Astrocyte (in vitro differentiated cells and primary cell): Measurements from ENCODE around the gene TMTC1.

Experiments used
- EZH2 ChIP-seq: IDR thresholded peaks from 2 replicates; pipeline ENCODE4 v1.6.1; 2012; ENCODE audit warnings: mild to moderate bottlenecking, low read length, inconsistent platforms; ENCODE audit not compliant: insufficient read depth
- TF ChIP-seq, protein P1 (sequence below): IDR thresholded peaks from 2 replicates; pipeline ENCODE4 v1.5.1; 2011; ENCODE audit warnings: low read depth, mild to moderate bottlenecking, inconsistent platforms, low read length, moderate library complexity; ENCODE audit not compliant: insufficient read depth

DNA sequence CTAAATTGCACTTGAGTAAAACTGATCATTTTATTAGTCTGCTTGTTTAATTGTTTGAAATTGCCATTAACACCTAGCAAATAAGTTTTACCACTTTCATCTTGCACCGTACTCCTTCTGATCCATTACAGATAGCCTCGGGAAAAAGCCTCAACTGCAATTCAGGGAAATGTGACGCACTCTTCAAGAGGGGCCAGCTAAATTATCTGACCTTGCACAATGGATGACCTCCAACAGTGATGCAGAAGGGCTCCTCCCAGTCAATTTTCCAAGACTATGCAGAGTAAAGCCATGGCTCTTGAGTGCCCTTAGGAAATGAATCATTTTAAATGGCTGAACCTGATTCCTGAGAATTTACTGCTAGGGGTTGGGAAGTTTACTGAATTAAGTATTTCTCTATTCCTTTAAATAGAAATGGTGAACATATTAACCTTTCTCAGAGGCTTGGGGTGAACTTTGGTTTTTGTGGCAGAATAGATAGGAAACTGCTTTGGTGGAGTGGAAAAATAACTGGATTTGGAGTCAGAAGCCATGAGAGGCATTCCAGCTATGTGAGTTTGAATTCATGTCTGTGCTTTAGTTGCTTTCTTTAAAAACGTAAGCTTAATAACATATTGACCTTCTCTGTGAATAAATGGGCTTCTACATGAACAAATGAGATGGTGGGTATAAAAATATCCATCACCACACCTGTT lies 221.5 kb downstream of the TMTC1 start:
- TF ChIP-seq, protein P1, sequence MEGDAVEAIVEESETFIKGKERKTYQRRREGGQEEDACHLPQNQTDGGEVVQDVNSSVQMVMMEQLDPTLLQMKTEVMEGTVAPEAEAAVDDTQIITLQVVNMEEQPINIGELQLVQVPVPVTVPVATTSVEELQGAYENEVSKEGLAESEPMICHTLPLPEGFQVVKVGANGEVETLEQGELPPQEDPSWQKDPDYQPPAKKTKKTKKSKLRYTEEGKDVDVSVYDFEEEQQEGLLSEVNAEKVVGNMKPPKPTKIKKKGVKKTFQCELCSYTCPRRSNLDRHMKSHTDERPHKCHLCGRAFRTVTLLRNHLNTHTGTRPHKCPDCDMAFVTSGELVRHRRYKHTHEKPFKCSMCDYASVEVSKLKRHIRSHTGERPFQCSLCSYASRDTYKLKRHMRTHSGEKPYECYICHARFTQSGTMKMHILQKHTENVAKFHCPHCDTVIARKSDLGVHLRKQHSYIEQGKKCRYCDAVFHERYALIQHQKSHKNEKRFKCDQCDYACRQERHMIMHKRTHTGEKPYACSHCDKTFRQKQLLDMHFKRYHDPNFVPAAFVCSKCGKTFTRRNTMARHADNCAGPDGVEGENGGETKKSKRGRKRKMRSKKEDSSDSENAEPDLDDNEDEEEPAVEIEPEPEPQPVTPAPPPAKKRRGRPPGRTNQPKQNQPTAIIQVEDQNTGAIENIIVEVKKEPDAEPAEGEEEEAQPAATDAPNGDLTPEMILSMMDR: no peak
- TF ChIP-seq EZH2: no peak
